Inflammatory macrophage (primary cell): Measurements from ENCODE around the gene TPCN1.

Experiments
- DNase-seq, 2 donors: peaks; one replicate each; pipeline ENCODE4 v3.0.0-alpha.2; 2020 to 2022

TPCN1 gene

DNA sequence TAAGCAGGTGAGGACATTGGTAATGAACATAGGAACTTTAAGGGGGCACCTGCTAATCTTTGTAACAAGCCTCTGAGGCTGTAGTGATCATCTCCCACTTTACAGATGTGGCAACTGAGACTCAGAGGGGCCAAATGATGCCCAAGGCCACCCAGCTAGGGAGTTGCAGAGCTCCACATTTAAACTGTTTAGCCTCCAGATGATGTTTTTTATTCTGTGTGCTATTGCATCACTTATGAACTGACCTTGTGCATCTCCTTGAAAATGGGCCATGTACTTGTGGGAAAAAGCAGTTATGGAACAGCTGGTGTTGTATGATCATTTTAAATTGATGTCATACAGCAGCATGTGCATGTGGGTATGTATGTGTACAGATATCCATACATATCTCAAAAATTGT lies 41.4 kb downstream of the TPCN1 start:
- DNase-seq: no peak

- no peak for DNase-seq
Measured at GRCh38 chr12:113263431-113263963, 42.2 kb downstream of the TPCN1 start.

DNA sequence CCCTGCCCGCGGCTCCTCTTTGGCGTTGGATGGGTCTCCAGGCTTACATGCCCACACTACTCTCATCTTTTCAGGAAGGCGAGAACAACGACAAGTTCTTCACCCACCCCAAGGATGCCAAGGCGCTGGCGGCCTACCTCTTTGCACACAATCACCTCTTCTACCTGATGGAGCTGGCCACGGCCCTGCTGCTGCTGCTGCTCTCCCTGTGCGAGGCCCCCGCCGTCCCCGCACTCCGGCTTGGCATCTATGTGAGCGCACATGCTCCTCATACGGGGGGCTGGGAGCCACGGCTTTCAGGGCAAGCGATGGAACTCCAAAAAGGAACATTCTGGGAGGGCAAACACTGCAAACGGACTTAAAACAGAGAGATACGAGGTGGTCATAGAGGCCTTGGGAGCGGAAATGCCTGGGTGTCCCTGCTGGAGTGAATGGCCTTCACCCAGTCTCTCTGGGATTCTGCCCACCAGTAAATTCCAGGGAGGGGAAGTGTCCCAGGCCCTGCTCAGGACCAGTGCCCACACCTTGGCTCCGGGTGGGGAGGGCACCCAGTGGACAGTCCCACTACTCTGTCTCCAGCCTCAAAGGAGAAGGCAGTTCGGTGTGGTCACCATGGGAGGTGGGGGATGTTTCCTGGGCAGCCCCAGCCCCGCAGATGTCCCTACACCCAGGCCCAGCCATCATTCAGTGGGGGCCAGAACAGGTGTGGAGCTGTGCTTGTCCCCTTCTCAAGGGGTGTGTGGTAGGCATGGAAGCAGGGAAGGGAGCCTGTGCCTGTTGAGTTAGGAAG lies 45.0 kb downstream of the TPCN1 start:
- DNase-seq: no peak

DNA sequence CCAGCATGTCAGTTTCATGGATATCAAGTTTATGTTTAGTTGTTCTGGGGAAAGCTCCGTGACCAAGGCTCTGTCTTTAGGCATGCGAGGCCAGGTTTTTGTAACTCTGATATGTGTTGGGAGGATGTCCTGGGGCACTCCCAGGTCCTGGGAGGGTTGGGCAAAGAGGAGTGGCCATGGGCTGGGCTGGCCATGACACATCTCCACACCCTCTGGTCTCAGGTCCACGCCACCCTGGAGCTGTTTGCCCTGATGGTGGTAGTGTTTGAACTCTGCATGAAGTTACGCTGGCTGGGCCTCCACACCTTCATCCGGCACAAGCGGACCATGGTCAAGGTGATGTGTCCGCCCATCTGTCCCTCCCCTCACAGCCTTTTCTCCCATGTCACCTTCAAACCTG lies 46.4 kb downstream of the TPCN1 start:
- no peak for DNase-seq

GRCh38 chr12:113268136-113268535 lies 46.9 kb downstream of the TPCN1 start:
- no peak for DNase-seq

DNA sequence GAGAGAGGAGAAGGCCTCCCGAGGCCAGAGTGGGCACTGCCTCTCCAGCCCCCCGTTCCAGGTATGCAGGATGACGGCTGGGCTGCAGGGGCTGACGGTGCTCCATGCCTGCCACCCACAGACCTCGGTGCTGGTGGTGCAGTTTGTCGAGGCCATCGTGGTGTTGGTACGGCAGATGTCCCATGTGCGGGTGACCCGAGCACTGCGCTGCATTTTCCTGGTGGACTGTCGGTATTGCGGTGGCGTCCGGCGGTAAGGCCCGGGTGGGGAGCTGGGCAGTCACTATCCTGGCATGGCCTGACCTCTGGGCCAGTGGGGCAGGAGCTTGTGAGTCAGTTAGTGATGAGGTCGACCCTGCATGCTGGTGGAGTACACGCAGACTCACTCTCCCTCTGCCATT lies 47.4 kb downstream of the TPCN1 start:
- DNase-seq: no peak

- DNase-seq: no peak
Measured at GRCh38 chr12:113269257-113269943, 48.1 kb downstream of the TPCN1 start.

- DNase-seq: no peak
Measured at GRCh38 chr12:113270709-113271009, 49.4 kb downstream of the TPCN1 start.

- no peak for DNase-seq
Measured at GRCh38 chr12:113271466-113271852, 50.2 kb downstream of the TPCN1 start.

- peak; percentile 88 to 95 for DNase-seq
Measured at GRCh38 chr12:113271853-113272561, 50.7 kb downstream of the TPCN1 start.

- no peak for DNase-seq
Measured at GRCh38 chr12:113273053-113273725, 51.9 kb downstream of the TPCN1 start.

DNA sequence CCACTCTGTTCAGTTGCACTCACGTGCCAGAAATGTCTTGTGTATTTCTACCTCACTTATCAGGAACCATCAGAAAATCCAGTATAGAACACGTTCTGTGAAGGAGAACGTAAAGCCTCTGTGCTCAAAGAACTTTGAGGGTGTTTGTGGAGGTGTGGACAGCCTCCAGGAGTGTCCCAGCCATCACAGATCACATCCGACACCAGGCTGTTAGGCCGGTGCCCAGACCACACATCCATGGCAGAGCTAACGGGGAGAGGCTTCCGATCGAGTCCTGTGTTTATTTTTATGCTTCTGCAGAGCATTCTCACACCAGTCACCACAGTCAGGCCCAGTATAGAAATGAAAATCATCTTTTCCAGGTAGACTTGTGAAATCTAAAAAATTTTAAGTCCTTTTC lies 53.6 kb downstream of the TPCN1 start:
- no peak for DNase-seq

DNA sequence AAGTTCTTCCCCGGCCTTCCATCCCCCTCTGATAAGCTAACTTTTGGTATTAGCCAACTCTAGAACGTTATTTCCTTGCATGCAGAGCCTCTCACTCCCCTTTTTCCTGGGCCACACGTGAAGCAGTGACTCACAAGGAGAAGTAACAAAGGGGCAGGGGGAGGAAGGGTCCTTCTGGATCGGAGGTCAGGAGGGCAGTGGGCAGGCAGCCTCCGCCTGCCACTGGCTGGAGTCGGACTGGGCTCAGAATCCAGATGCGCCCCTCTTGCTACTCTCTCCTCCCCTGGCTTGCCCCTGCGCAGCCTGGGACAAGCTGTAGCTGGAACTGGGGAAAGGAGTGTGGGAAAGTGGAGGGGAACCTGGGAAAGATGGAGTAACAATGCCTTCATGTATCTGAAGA lies 55.0 kb downstream of the TPCN1 start:
- peak in 1 of 2 donors; percentile 12 for DNase-seq

- DNase-seq: no peak
Measured at GRCh38 chr12:113276946-113277500, 55.8 kb downstream of the TPCN1 start.

GRCh38 chr12:113277511-113277910 lies 56.2 kb downstream of the TPCN1 start:
- DNase-seq: no peak

GRCh38 chr12:113278141-113278540 lies 56.9 kb downstream of the TPCN1 start:
- DNase-seq: no peak

DNA sequence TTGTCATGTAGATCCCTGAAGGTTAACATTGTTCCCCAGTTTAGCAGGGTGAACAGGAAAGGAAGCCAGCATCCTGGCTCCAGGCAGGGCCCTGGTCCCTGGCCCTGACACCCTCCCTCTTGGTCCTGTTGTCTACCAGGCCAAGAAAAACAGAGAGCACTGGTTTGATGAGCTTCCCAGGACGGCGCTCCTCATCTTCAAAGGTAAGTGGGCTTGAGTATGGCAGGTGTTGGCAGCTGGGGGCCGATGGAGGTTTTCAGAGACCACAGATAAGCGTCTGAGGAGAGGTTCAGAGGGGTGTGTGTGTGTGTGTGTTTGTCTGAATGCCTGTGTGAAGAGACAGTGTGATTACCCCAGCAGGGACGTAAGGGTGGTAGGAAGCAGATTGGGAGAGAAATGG lies 57.4 kb downstream of the TPCN1 start:
- no peak for DNase-seq

GRCh38 chr12:113284751-113285150 lies 63.5 kb downstream of the TPCN1 start:
- DNase-seq: no peak

GRCh38 chr12:113285679-113286610 lies 64.7 kb downstream of the TPCN1 start:
- no peak for DNase-seq

DNA sequence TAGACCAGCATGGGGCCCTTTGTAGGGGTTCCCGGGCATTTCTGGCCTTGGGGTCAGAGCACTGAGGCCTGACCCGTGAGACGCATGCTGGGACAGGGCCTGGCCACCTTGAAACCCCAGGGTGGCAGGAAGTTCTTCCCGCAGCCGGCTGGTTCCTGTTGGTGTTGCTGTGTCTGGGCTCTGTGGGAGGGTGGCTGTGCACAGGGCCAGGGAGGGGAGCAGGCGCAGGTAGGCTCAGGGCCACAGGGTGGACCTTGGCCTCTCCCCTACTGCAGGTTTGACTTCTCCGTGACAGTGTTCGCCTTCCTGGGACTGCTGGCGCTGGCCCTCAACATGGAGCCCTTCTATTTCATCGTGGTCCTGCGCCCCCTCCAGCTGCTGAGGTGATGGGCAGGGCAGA lies 65.4 kb downstream of the TPCN1 start:
- no peak for DNase-seq

DNA sequence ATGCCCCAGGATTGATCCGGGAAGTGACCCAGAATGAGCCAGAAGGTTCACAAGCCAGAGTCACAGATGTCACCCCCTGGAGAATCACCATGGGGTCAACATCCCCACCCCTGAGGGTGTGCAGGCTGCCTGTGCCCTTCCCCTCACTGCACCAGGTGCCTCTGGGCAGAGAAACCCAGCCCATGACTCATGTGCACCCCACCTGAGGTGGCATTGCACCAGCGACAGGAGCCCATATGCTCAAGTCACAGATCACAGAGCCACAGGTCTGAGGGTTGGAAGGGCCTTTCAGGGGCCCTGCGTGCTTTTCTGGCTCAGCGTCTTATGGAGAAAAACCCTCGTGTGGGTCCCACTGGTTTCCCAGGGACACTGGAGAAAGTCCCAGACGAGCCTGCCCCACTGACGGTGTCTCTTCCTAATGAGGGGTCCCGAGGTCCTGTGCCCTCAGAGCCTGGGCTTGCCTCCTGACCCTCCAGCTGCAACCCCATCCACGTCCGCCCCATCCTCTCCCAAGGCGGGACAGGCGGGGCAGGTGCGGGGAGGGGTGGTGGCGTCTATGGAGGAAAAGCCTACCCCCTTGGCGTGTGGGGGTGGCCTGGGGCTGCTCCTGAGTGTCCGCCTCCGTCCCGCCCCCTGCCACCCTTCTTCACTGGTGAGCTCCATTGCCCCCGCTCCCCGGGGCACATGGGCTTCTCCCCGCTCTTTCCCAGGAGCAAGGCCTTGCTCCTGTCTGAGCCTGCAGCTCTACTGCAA lies 66.1 kb downstream of the TPCN1 start:
- DNase-seq: no peak
